Measurements from ENCODE around the gene RAB29. TPM values are rescaled to one million over a fixed set of nuclear protein-coding genes. Genes with fewer than 3 reads are reported as not detected.

RAB29 gene
- total RNA-seq, 4 donors from 2014 or later, result 11.1 to 78.4 (median 14.9) TPM

- no peak for TF ChIP-seq POLR2A (IDR thresholded peaks at IDR 0.05)
- TF ChIP-seq EP300 (IDR thresholded peaks at IDR 0.05), result no peak
- 56 to 68% methylated on average over 3 of the region's 3 CpGs for WGBS, 2 donors
Observed at GRCh38 chr1:205817364-205817763, 42.1 kb upstream of the RAB29 start.

GRCh38 chr1:205813755-205814058 is 38.4 kb upstream of the RAB29 start:
- DNase-seq (ENCODE audit: low spot score in 2 of 2), result no peak

More at GRCh38 chr1:205817364-205817763, 42.1 kb upstream of the RAB29 start:
- H3K9me3 ChIP-seq, result no peaks in the 10 kb centered on the region
- no peaks in the 10 kb centered on the region for H3K27me3 ChIP-seq
- no peak overlapping the region for H3K27ac ChIP-seq
- H3K4me1 ChIP-seq, result peaks cover 0 to 14% (median 5%) of the 10 kb centered on the region in 4 donors
- DNase-seq (ENCODE audit: low spot score in 2 of 2), result no peak
- H3K36me3 ChIP-seq, result no peaks in the 10 kb centered on the region
- H3K4me3 ChIP-seq, result no peak overlapping the region

GRCh38 chr1:205812878-205813754 is 37.8 kb upstream of the RAB29 start, which contains the start of gene SLC41A1:
Gene SLC41A1, minus strand, starts transcription at chr1:205813198. Its CDS starts 2,757 bp downstream, at chr1:205810441.
- Histone ChIP-seq H3K4me1 (peaks cover 0 to 56% (median 22%) of the 10 kb centered on the region in 4 donors), H3K27ac (peak within 1 kb of the TSS; percentile 86 to 98 (median 92)), H3K9me3 (no peaks in the 10 kb centered on the region), H3K36me3 (peaks cover 0 to 20% (median 0%) of the 10 kb centered on the region in 3 donors), H3K27me3 (no peaks in the 10 kb centered on the region), H3K4me3 (peak within 1 kb of the TSS; percentile 85 to 97 (median 94))
- peak in 1 of 5 experiments; percentile 16 for TF ChIP-seq CTCF (IDR thresholded peaks at IDR 0.05)
- TF ChIP-seq POLR2A (IDR thresholded peaks at IDR 0.05), result peak; percentile 60 to 89
- peak; percentile 50 to 95 for TF ChIP-seq EP300 (IDR thresholded peaks at IDR 0.05)
- DNase-seq (ENCODE audit: low spot score in 2 of 2), result peak; percentile 92 to 96
- 0 to 2% methylated on average over 37 to 54 of the region's 83 CpGs for WGBS, 2 donors

More at GRCh38 chr1:205813755-205814058, 38.4 kb upstream of the RAB29 start:
- peak overlapping the region; percentile 86 to 98 (median 92) for H3K27ac ChIP-seq
- peaks cover 0 to 19% (median 0%) of the 10 kb centered on the region in 3 donors for H3K36me3 ChIP-seq
- H3K4me3 ChIP-seq, result peak overlapping the region; percentile 85 to 97 (median 94)
- WGBS, 2 donors, result 6 to 12% methylated on average over 7 to 14 of the region's 14 CpGs
- H3K9me3 ChIP-seq, result no peaks in the 10 kb centered on the region
- H3K4me1 ChIP-seq, result peaks cover 0 to 50% (median 22%) of the 10 kb centered on the region in 4 donors
- no peaks in the 10 kb centered on the region for H3K27me3 ChIP-seq
- TF ChIP-seq EP300 (IDR thresholded peaks at IDR 0.05) (no peak), POLR2A (IDR thresholded peaks at IDR 0.05) (no peak), CTCF (IDR thresholded peaks at IDR 0.05) (no peak)

GRCh38 chr1:205812271-205812877 is 37.1 kb upstream of the RAB29 start:
- TF ChIP-seq EP300 (IDR thresholded peaks at IDR 0.05), result no peak
- TF ChIP-seq POLR2A (IDR thresholded peaks at IDR 0.05), result no peak
- no peak for TF ChIP-seq CTCF (IDR thresholded peaks at IDR 0.05)
- 0 to 3% methylated on average over 15 to 16 of the region's 16 CpGs for WGBS, 2 donors
- H3K27me3 ChIP-seq, result no peaks in the 10 kb centered on the region
- no peaks in the 10 kb centered on the region for H3K9me3 ChIP-seq
- peak in 1 of 2 donors; percentile 20 for DNase-seq (ENCODE audit: low spot score in 2 of 2)
- H3K27ac ChIP-seq, result peak overlapping the region; percentile 86 to 98 (median 92)
- peak overlapping the region; percentile 85 to 97 (median 94) for H3K4me3 ChIP-seq
- H3K4me1 ChIP-seq, result peaks cover 0 to 59% (median 22%) of the 10 kb centered on the region in 4 donors
- peaks cover 0 to 20% (median 0%) of the 10 kb centered on the region in 3 donors for H3K36me3 ChIP-seq

GRCh38 chr1:205811660-205812059 is 36.4 kb upstream of the RAB29 start:
- WGBS, 2 donors, result 19 to 21% methylated on average over 5 of the region's 5 CpGs
- TF ChIP-seq EP300 (IDR thresholded peaks at IDR 0.05), result no peak
- TF ChIP-seq CTCF (IDR thresholded peaks at IDR 0.05), result no peak
- TF ChIP-seq POLR2A (IDR thresholded peaks at IDR 0.05), result peak in 1 of 2 donors; percentile 8
- peak overlapping the region in 3 of 4 donors; percentile 86 to 98 (median 97) for H3K27ac ChIP-seq
- peak overlapping the region in 3 of 4 donors; percentile 85 to 96 (median 93) for H3K4me3 ChIP-seq
- no peaks in the 10 kb centered on the region for H3K27me3 ChIP-seq
- H3K36me3 ChIP-seq, result peaks cover 0 to 20% (median 0%) of the 10 kb centered on the region in 3 donors
- no peak for DNase-seq (ENCODE audit: low spot score in 2 of 2)
- peaks cover 0 to 57% (median 22%) of the 10 kb centered on the region in 4 donors for H3K4me1 ChIP-seq
- no peaks in the 10 kb centered on the region for H3K9me3 ChIP-seq
